Esophagus muscularis mucosa (tissue), 4 donors: ENCODE data around the gene PLD2.

Experiments used
- CTCF ChIP-seq, 3 experiments: fragments of 200-600 bp in 2 of 3; fragments of 450-650 bp in 1 of 3; sonication (generic) in 2 of 3; IDR thresholded peaks; one replicate each; pipeline ENCODE4 v1.5.1; 2017 to 2019; ENCODE audit warnings: antibody characterized with exemption in 3 of 3, mild to moderate bottlenecking in 2 of 3, moderate library complexity in 1 of 3
- EP300 ChIP-seq: sonication (generic); formaldehyde crosslinking; IDR thresholded peaks from one replicate; pipeline ENCODE4 v1.6.1; 2017; ENCODE audit warnings: antibody characterized with exemption
- POLR2A ChIP-seq: fragments of 450-650 bp; IDR thresholded peaks from one replicate; pipeline ENCODE4 v1.6.1; 2017; ENCODE audit warnings: antibody characterized with exemption, moderate library complexity, mild to moderate bottlenecking, low read depth

- TF ChIP-seq POLR2A: no peak
- no peak for TF ChIP-seq CTCF (IDR thresholded peaks at IDR 0.05)
- no peak for TF ChIP-seq EP300
Measured at GRCh38 chr17:4786106-4786511, 20.8 kb upstream of the PLD2 start, which contains the start of gene VMO1.
